Epidermal melanocyte (primary cell): ENCODE data around the gene CYS1.
"Not testable (repeated sequence)": the region's sequence is repeated elsewhere in the genome, so short reads cannot be mapped to it uniquely, and the experiment has no call there.

Experiments used
- DNase-seq: peaks from one replicate; pipeline ENCODE4 v3.0.0; 2011; ENCODE audit warnings: low spot score; ENCODE audit not compliant: insufficient read length

CYS1 gene

GRCh38 chr2:10031886-10032745, 48.1 kb downstream of the CYS1 start:
- no peak for DNase-seq

GRCh38 chr2:10030798-10031197, 49.4 kb downstream of the CYS1 start:
- not testable (repeated sequence) for DNase-seq

GRCh38 chr2:10030311-10030736, 49.9 kb downstream of the CYS1 start:
- DNase-seq: no peak

- no peak for DNase-seq
Observed at GRCh38 chr2:10029875-10030223, 50.4 kb downstream of the CYS1 start.

- DNase-seq: no peak
Observed at GRCh38 chr2:10028988-10029874, 51.0 kb downstream of the CYS1 start.

- no peak for DNase-seq
Observed at GRCh38 chr2:10028407-10028987, 51.7 kb downstream of the CYS1 start.

GRCh38 chr2:10027660-10028330, 52.4 kb downstream of the CYS1 start:
- DNase-seq: no peak

- DNase-seq: no peak
Observed at GRCh38 chr2:10026940-10027569, 53.2 kb downstream of the CYS1 start.

- no peak for DNase-seq
Observed at GRCh38 chr2:10022966-10023662, 57.1 kb downstream of the CYS1 start.

GRCh38 chr2:10022445-10022844, 57.8 kb downstream of the CYS1 start:
- no peak for DNase-seq

- DNase-seq: no peak
Observed at GRCh38 chr2:10022041-10022421, 58.2 kb downstream of the CYS1 start.

GRCh38 chr2:10019602-10020400, 60.4 kb downstream of the CYS1 start:
- no peak for DNase-seq

- DNase-seq: no peak
Observed at GRCh38 chr2:10019174-10019573, 61.0 kb downstream of the CYS1 start.

- DNase-seq: no peak
Observed at GRCh38 chr2:10017313-10017941, 62.8 kb downstream of the CYS1 start.

- no peak for DNase-seq
Observed at GRCh38 chr2:10016802-10017258, 63.4 kb downstream of the CYS1 start.

- DNase-seq: no peak
Observed at GRCh38 chr2:10016001-10016801, 64.0 kb downstream of the CYS1 start.

GRCh38 chr2:10015376-10015989, 64.7 kb downstream of the CYS1 start:
- DNase-seq: not testable (repeated sequence)
